Upper lobe of left lung (tissue), 6 donors: ENCODE results near the gene TAOK3. TPM values are rescaled to one million over a fixed set of nuclear protein-coding genes. Genes with fewer than 3 reads are reported as not detected.

Experiments used
- ATAC-seq, 2 donors: fragments of 200-7000 bp; cut with Tn5 transposase; one replicate each; pipeline ENCODE4 v1.9.1; 2022; ENCODE audit warnings: mild to moderate bottlenecking in 2 of 2, moderate library complexity in 2 of 2; ENCODE audit not compliant: low FRiP score in 2 of 2
- DNase-seq, 2 donors: peaks; one replicate each; pipeline ENCODE4 v3.0.0-alpha.2; 2019 to 2020
- H3K27ac ChIP-seq, 4 donors: fragments of 200-600 bp; sonication (generic); one replicate each; pipeline ENCODE4 v1.5.1; 2016 to 2019
- H3K27me3 ChIP-seq, 4 donors: fragments of 200-600 bp; sonication (generic); one replicate each; pipeline ENCODE4 v1.5.1; 2017 to 2019
- H3K36me3 ChIP-seq, 4 donors: fragments of 200-600 bp; sonication (generic); one replicate each; pipeline ENCODE4 v1.5.1; 2016 to 2019
- H3K4me1 ChIP-seq, 4 donors: fragments of 200-600 bp; sonication (generic); one replicate each; pipeline ENCODE4 v1.5.1; 2018 to 2019
- H3K4me3 ChIP-seq, 4 donors: fragments of 200-600 bp; sonication (generic); one replicate each; pipeline ENCODE4 v1.5.1; 2017 to 2019; ENCODE audit warnings: mild to moderate bottlenecking in 2 of 4, moderate library complexity in 1 of 4
- H3K9me3 ChIP-seq, 4 donors: fragments of 200-600 bp; sonication (generic); one replicate each; pipeline ENCODE4 v1.5.1; 2018 to 2019
- EP300 ChIP-seq, 4 donors: sonication (generic); formaldehyde crosslinking; IDR thresholded peaks; one replicate each; pipeline ENCODE4 v1.5.1; 2017; ENCODE audit warnings: antibody characterized with exemption in 4 of 4, control low read depth in 2 of 4
- POLR2A ChIP-seq, 4 donors: fragments of 450-650 bp; IDR thresholded peaks; one replicate each; pipeline ENCODE4 v1.5.1; 2016 to 2017; ENCODE audit warnings: antibody characterized with exemption in 4 of 4, mild to moderate bottlenecking in 2 of 4
- POLR2AphosphoS5 ChIP-seq, 2 donors: sonication (generic); formaldehyde crosslinking; IDR thresholded peaks; one replicate each; pipeline ENCODE4 v1.5.1; 2017; ENCODE audit warnings: antibody characterized with exemption in 2 of 2
- WGBS, 2 donors: methylation state at CpG; one replicate each; pipeline ENCODE4 v1.1.5; 2017 to 2018; 5-methylcytosine and 5-hydroxymethylcytosine counted together
- total RNA-seq, 6 donors: library from RNA; depleted of rRNA in 4 of 6; stranded (reverse); fragments of >200 nt in 4 of 6; gene quantifications; one replicate each; pipeline versions ENCODE4 v1.1.0 to v1.2.1, GENCODE V29; 2016 to 2021
- TF ChIP-seq, protein P1 (sequence below), 6 experiments: fragments of 450-650 bp in 4 of 6; fragments of 200-600 bp in 2 of 6; sonication (generic) in 2 of 6; IDR thresholded peaks; one replicate each; pipeline ENCODE4 v1.5.1; 2016 to 2019; ENCODE audit warnings: antibody characterized with exemption in 6 of 6
- donor health status: DM: no; HTN: no; CAD: no; lungs with moderate emphysema.
- donor health status: DM: no; HTN: yes; CAD: no; lungs with severe emphysema.

Gene TAOK3
- total RNA-seq, 6 donors from 2014 or later, result 49.7 to 111 (median 67.8) TPM

DNA sequence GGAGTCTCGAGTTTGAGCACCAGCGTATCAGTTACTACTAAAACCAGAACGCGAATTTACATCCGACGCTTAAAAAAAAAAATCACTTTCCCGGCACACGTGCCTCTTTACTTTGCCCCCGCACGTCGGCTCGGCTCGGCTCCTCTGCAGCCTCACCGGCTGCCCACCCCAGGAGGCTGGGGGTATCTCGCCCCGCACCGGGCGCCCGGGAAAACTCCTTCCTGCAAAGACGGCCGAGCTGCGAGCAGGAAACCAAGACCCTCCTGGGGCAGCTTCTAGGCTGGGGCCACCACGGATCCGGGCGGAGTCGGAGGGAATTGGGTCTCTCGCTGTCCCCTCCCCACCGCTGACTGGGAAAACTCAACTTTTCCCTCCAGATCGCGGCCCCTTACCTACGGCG, 269.5 kb downstream of the TAOK3 start:
- ATAC-seq, result peak in 1 of 2 donors; percentile 38
- peak overlapping the region; percentile 85 to 93 (median 89) for H3K4me3 ChIP-seq
- TF ChIP-seq, protein P1, sequence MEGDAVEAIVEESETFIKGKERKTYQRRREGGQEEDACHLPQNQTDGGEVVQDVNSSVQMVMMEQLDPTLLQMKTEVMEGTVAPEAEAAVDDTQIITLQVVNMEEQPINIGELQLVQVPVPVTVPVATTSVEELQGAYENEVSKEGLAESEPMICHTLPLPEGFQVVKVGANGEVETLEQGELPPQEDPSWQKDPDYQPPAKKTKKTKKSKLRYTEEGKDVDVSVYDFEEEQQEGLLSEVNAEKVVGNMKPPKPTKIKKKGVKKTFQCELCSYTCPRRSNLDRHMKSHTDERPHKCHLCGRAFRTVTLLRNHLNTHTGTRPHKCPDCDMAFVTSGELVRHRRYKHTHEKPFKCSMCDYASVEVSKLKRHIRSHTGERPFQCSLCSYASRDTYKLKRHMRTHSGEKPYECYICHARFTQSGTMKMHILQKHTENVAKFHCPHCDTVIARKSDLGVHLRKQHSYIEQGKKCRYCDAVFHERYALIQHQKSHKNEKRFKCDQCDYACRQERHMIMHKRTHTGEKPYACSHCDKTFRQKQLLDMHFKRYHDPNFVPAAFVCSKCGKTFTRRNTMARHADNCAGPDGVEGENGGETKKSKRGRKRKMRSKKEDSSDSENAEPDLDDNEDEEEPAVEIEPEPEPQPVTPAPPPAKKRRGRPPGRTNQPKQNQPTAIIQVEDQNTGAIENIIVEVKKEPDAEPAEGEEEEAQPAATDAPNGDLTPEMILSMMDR (IDR thresholded peaks at IDR 0.05), result no peak
- TF ChIP-seq POLR2A (IDR thresholded peaks at IDR 0.05), result no peak

DNA sequence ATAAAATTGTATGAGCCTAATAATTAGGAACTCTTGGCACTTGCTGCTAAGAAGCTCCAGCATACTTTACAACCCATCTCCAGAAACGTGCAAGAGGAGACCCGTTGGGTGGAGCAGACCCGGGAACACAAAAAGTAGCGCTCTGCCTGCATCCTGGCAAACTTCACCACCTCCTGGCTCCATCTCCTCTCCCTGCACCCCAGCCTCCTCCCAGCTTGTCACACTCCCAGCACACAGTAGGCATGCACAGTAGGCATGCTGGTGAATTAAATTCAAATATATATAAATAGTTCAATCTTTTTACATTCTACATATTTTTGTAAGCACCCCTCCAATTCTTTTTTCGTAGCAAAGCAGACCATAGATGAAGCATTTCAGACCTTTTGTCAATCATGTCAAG, 270.1 kb downstream of the TAOK3 start:
- Histone ChIP-seq H3K4me3 (peak overlapping the region in 3 of 4 donors; percentile 85 to 93 (median 91)), H3K9me3 (no peaks in the 10 kb centered on the region), H3K27me3 (no peaks in the 10 kb centered on the region), H3K36me3 (no peaks in the 10 kb centered on the region), H3K4me1 (peaks cover 15 to 32% (median 20%) of the 10 kb centered on the region in 4 donors), H3K27ac (peak overlapping the region in 3 of 4 donors; percentile 77 to 89 (median 87))
- DNase-seq (no peak), ATAC-seq (no peak)
- 15 to 23% methylated on average over 5 of the region's 5 CpGs for WGBS, 2 donors
- TF ChIP-seq, protein P1 (IDR thresholded peaks at IDR 0.05), result no peak
- no peak for TF ChIP-seq POLR2A (IDR thresholded peaks at IDR 0.05)

More for the DNA sequence above, 269.5 kb downstream of the TAOK3 start:
- Histone ChIP-seq H3K27me3 (no peaks in the 10 kb centered on the region), H3K9me3 (no peaks in the 10 kb centered on the region), H3K27ac (peak overlapping the region; percentile 77 to 89 (median 87)), H3K4me1 (peaks cover 15 to 32% (median 20%) of the 10 kb centered on the region in 4 donors), H3K36me3 (no peaks in the 10 kb centered on the region)
- peak in 1 of 2 donors; percentile 24 for DNase-seq
- 1% methylated on average over 21 to 29 of the region's 32 CpGs for WGBS, 2 donors

DNA sequence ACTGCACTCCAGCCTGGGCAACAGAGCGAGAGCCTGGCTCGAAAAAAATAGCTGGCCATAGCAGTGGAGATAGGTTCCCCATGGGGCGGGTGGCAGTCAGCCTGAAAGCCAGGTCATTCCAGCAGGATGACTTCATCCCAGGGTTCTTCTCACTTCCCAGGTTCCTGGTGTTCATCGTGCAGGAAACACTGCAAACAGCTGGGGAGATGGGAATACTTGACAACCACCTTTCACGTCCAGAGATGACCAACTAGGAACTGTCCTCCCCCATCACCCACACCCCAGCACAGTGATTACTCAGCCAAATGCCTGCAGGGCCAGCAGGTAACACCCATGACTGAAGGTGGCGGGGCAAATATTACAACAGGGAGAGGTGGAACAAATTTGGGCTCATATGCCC, 270.6 kb downstream of the TAOK3 start:
- Histone ChIP-seq H3K9me3 (no peaks in the 10 kb centered on the region), H3K4me1 (peaks cover 15 to 32% (median 20%) of the 10 kb centered on the region in 4 donors), H3K4me3 (peak overlapping the region in 2 of 4 donors; percentile 91 to 93), H3K27ac (peak overlapping the region in 3 of 4 donors; percentile 4 to 18 (median 11)), H3K27me3 (no peaks in the 10 kb centered on the region), H3K36me3 (no peaks in the 10 kb centered on the region)
- DNase-seq (no peak), ATAC-seq (no peak)
- TF ChIP-seq EP300 (IDR thresholded peaks at IDR 0.05), result no peak
- no peak for TF ChIP-seq POLR2AphosphoS5 (IDR thresholded peaks at IDR 0.05)
- no peak for TF ChIP-seq POLR2A (IDR thresholded peaks at IDR 0.05)
- TF ChIP-seq, protein P1 (IDR thresholded peaks at IDR 0.05), result no peak
- WGBS, 2 donors, result 76 to 93% methylated on average over 4 to 6 of the region's 6 CpGs

DNA sequence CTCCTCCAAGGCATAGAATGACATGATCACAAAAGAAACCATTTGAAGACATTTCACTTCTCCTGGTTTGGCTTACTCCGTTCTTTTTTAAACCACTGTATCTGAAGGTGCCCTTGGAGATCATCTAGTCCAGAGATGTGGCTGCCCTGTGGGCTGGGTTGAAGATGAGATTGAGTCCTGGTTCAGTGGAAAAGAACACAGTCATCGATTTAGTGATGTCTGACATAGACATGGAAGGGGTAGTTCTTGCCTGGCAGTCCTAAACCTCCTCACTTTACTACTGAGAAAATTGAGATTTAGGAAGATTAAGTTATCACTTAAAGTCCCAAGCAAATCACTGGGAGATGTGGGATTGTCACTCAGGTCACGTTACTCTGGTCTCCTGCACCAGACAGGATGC, 271.7 kb downstream of the TAOK3 start:
- DNase-seq, result no peak
- peak overlapping the region in 1 of 4 donors; percentile 10 for H3K27ac ChIP-seq
- TF ChIP-seq POLR2AphosphoS5 (IDR thresholded peaks at IDR 0.05) (no peak), POLR2A (IDR thresholded peaks at IDR 0.05) (no peak), EP300 (IDR thresholded peaks at IDR 0.05) (no peak)
- TF ChIP-seq, protein P1 (IDR thresholded peaks at IDR 0.05), result no peak
- H3K9me3 ChIP-seq, result no peaks in the 10 kb centered on the region
- no peak for ATAC-seq
- no peak overlapping the region for H3K4me3 ChIP-seq
- no peaks in the 10 kb centered on the region for H3K27me3 ChIP-seq
- H3K36me3 ChIP-seq, result no peaks in the 10 kb centered on the region
- whole genome bisulfite sequencing, 2 donors, result 87 to 94% methylated on average over 3 of the region's 3 CpGs
- peaks cover 15 to 32% (median 20%) of the 10 kb centered on the region in 4 donors for H3K4me1 ChIP-seq

Other genes starting within 250 kb of the TAOK3 start
- gene PEBP1, start 236.8 kb downstream of the TAOK3 start, total RNA-seq, result 100 to 1,000 TPM in 5 of 6 donors, 10 to 100 TPM in 1; 92.2 to 432 (median 214) TPM
- gene SUDS3, start 3.6 kb upstream of the TAOK3 start, total RNA-seq, result 10 to 100 TPM; 18.4 to 69.1 (median 35.1) TPM